NCI-H510A (cell line): Measurements from ENCODE around the gene IRAK2.
"Not testable (repeated sequence)": the region's sequence is repeated elsewhere in the genome, so short reads cannot be mapped to it uniquely, and the experiment has no call there.

ENCODE experiments used
- DNase-seq: peaks from one replicate; lab custom pipeline; 2025; lab: John Stamatoyannopoulos, UW

The IRAK2 gene

GRCh38 chr3:10160346-10160745, 4.4 kb upstream of the IRAK2 start:
- DNase-seq = no peak

- no peak for DNase-seq
Observed at GRCh38 chr3:10160925-10161324, 3.8 kb upstream of the IRAK2 start.

GRCh38 chr3:10162185-10162584, 2.5 kb upstream of the IRAK2 start:
- DNase-seq = no peak

GRCh38 chr3:10164201-10164545, 546 bp upstream of the IRAK2 start:
- not testable (repeated sequence) for DNase-seq

- no peak for DNase-seq
Observed at GRCh38 chr3:10166213-10166604, 1.5 kb downstream of the IRAK2 start.

GRCh38 chr3:10169000-10169496, 4.3 kb downstream of the IRAK2 start:
- no peak for DNase-seq

- DNase-seq = no peak
Observed at GRCh38 chr3:10170915-10171478, 6.3 kb downstream of the IRAK2 start.

- DNase-seq = no peak
Observed at GRCh38 chr3:10173095-10173925, 8.6 kb downstream of the IRAK2 start.

GRCh38 chr3:10173926-10174435, 9.3 kb downstream of the IRAK2 start:
- DNase-seq = no peak

- DNase-seq = not testable (repeated sequence)
Observed at GRCh38 chr3:10175334-10175733, 10.6 kb downstream of the IRAK2 start.

- not testable (repeated sequence) for DNase-seq
Observed at GRCh38 chr3:10176150-10176549, 11.4 kb downstream of the IRAK2 start.

- no peak for DNase-seq
Observed at GRCh38 chr3:10177737-10178136, 13.0 kb downstream of the IRAK2 start.

GRCh38 chr3:10178892-10179291, 14.2 kb downstream of the IRAK2 start:
- DNase-seq = no peak

- DNase-seq = no peak
Observed at GRCh38 chr3:10180289-10180688, 15.6 kb downstream of the IRAK2 start.

GRCh38 chr3:10180738-10181295, 16.1 kb downstream of the IRAK2 start:
- no peak for DNase-seq

GRCh38 chr3:10182950-10183349, 18.2 kb downstream of the IRAK2 start:
- DNase-seq = no peak

GRCh38 chr3:10184250-10184649, 19.5 kb downstream of the IRAK2 start:
- no peak for DNase-seq

- no peak for DNase-seq
Observed at GRCh38 chr3:10185804-10186762, 21.4 kb downstream of the IRAK2 start.

- DNase-seq = no peak
Observed at GRCh38 chr3:10187290-10187876, 22.7 kb downstream of the IRAK2 start.

GRCh38 chr3:10187944-10188343, 23.2 kb downstream of the IRAK2 start:
- no peak for DNase-seq

GRCh38 chr3:10188804-10189556, 24.3 kb downstream of the IRAK2 start:
- DNase-seq = no peak
